Hematopoietic multipotent progenitor cell treated with erythropoietin and hydrocortisone succinate and interleukin-3 and kit ligand, for 8 days (in vitro differentiated cells): ENCODE measurements around the gene NUF2.
"Not testable (repeated sequence)": the region's sequence is repeated elsewhere in the genome, so short reads cannot be mapped to it uniquely, and the experiment has no call there.

Source experiments
- DNase-seq: peaks from one replicate; pipeline ENCODE4 v3.0.0-alpha.2; 2015

The NUF2 gene

DNA sequence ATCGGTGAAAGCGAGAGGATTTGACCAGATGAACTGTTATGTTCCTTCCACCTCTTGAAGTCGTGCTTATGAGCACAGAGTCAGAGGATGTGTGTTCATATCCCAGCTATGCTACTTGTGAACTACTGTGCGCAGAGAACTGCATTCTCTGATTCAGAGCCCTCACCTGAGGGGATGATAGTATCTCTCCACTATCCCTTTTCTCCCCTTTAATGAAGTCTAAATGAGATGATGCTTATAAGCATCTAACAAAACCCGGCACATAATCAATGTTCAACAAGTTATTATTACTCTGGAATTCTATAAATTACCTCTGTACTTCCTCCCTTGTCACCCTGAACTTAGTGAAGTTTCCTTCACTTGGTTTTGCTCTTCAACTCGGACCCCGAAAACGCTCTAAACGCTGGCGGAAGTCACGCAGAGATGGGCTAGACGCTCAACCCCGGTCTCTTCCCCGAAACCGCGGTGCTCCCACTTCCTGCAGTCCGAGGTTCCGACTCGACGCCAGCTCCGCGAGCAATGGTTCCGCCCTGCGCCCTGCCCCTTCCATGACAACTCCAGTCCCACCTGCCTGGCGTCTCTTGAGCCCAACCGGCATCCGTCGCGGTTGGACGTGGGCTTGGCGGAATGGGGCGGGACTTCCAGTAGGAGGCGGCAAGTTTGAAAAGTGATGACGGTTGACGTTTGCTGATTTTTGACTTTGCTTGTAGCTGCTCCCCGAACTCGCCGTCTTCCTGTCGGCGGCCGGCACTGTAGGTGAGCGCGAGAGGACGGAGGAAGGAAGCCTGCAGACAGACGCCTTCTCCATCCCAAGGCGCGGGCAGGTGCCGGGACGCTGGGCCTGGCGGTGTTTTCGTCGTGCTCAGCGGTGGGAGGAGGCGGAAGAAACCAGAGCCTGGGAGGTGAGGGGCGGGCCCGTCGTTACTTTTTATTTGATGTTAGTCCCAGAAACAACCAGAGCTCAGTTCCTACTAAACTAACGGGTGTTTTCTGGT lies at the start of gene NUF2:
TSS of gene NUF2 (plus strand) at position 644 of the 995 bp plus-strand sequence. CDS start 4,098 bp downstream, outside the sequence.
- DNase-seq, result peak; percentile 98

- DNase-seq, result no peak
These were observed 47.9 kb upstream of the NUF2 start for GRCh38 chr1:163273766-163274441.

DNA sequence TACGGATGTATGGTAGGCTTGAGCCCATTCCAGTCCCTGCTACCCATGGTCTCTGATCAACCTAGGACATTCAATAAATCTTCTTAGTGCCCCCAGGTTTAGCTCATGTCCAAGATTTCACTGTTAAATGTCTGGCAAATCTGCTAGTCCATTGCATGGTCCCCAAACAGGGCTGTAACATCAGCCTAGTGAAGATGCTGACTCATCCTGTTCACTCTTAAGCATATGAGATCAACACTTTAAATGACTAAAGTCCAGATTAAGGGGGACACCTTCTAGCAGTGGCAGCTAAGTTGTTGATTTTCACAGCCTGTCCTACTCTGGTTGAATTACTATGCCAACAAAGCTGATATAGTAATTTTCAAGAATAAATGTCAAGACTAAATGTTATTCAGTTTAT lies 46.5 kb upstream of the NUF2 start:
- DNase-seq, result peak; percentile 2

DNA sequence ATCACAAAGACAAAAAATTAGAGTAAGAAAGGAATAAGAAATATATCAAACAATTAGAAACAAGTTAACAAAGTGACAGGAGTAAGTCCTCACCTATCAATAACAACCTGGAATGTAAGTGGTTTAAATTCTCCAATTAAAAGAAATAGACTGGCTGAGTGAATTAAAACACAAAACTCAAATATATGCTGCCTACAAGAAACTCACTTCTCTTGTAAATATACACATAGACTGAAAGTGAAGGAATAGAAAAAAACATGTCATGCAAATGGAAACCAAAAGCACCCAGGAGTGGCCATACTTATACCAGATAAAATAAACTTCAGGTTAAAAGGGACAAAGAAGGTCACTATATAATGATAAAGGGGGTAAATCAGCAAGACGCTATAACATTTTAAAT lies 43.2 kb upstream of the NUF2 start:
- no peak for DNase-seq

DNA sequence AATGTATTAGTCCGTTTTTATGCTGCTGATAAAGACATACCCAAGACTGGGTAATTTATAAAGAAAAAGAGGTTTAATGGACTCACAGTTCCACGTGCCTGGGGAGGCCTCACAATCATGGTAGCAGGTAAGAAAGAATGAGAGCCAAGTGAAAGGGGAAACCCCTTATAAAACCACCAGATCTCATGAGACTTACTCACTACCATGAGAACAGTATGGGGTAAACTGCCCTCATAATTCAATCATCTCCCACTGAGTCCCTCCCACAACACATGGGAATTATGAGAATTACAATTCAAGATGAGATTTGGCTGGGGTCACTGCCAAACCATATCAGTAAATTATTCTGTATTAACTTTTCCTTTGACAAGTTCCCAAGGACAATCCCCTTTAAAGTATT lies 36.9 kb upstream of the NUF2 start:
- DNase-seq, result not testable (repeated sequence)

- DNase-seq, result no peak
These were observed 31.6 kb upstream of the NUF2 start for GRCh38 chr1:163290025-163290640.

DNA sequence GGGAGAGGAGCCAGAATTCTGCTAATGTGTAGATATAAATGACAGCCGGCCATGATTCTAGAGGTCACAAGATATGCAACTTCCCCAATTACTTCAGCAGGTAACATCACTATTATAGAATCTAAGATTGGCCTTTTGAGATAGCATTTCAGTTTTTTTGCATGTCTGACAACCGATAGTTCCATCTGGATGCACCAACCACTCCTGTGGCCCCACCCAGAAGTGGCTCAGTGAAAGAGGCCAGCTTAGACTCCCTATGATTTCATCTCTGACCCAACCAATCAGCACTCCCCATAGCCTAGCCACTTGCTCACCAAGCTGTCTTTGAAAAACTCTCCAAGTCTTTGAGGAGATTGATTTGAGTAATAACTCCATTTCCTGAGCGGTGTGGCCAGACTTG lies 30.3 kb upstream of the NUF2 start:
- no peak for DNase-seq

GRCh38 chr1:163292153-163292552 lies 29.6 kb upstream of the NUF2 start:
- DNase-seq, result not testable (repeated sequence)

DNA sequence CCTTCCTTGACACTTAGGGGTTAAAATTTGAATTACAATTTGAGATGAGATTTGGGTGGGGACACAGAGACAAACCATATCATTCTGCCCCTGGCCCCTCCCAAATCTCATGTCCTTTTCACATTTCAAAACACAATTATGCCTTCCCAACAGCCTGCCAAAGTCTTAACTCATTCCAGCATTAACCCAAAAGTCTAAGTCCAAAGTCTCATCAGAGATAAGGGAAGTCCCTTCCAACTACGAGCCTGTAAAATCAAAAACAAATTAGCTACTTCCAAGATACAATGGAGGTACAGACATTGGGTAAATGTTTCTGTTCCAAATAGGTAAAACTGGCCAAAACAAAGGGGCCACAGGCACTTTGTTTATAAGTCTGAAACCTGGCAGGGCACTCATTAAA lies 28.3 kb upstream of the NUF2 start:
- not testable (repeated sequence) for DNase-seq

DNA sequence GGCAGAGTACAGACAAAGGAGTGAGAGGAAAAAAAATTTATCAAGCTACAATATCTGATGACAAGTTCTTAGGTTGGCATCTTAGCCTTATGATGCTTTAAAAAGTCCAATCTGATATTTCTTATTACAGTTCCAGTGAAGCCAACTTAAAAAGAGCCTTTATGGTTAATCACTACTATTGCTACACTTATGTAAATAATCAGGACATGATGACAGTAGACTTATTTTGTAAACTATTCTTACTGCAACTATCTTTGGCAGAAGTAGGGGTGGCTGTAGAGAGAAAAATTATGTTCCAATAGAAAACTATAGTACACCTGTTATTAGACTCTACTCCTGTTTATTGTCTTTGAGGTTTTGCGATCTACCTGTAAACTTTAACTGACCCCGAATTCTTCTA lies 25.8 kb upstream of the NUF2 start:
- no peak for DNase-seq

DNA sequence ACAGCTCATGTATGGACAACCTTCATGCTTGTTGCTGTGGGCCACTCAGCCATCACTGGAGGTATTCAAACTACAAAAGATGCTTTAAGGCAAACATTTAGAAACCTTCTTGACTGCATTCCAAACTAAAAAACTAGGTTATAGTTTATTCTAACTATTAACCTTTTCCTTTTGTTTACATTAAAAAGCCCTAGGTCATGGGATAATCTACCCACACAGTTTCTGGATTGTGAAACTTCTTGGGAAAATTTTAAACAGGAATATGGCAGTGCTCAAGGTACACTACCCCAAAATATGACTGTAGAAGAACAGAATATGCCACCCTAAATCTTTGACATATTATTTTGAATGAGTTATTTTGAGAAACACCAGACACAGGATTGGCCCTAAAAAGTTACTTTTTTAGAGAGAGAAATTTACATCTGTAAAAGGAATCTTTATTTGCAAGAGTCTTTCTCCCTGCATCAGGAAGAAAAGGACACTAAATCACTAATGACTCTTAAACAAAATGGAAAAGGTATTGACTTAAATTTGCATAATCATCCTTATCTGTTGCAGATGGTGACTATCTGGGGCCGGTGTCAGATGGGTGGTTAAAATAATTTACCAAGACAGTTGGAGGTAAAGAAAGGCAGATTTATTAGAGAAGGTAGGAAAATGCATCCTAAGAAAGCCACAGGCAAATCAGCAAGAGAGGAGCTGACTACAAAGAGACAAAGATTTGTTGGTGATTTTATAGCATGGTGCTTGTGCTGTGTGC lies 25.1 kb upstream of the NUF2 start:
- no peak for DNase-seq

DNA sequence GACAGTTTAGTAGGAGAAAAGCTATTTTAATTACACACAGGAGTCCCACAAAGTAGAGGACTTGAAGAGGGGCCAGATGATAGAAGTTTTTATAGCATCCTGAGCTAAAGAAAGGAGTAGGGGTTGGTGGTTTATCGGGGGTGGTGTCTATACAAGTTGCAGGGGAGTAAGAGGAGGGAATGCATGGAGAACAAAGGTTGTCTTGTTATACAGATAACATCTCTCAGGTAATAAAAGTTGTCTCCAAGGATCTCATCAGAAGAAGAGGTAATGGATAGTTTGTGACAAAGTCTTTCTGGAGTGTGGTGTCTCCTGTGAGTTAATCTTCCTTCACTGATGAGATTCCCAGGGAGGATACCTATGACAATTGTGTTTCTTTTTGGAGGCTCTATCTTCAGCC lies 23.4 kb upstream of the NUF2 start:
- no peak for DNase-seq

DNA sequence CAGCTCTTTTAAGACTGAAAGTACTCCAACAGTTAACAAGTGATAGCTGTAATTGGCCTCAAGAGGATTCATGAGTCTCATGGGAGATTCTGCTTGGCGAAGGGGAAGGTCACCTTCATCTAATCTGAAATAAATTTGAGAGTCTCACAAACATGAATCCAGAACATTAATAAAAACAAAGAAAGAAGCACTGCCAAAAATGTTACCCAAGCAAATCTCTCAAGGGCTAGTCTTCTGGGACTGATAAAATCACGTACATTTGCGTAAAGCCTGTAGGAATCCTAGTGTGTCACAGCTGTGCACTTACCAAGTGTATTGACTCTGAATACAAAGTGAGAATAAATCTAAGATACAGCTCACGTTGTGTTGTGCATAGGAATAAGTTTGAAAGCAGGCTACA lies 21.2 kb upstream of the NUF2 start:
- DNase-seq, result no peak

DNA sequence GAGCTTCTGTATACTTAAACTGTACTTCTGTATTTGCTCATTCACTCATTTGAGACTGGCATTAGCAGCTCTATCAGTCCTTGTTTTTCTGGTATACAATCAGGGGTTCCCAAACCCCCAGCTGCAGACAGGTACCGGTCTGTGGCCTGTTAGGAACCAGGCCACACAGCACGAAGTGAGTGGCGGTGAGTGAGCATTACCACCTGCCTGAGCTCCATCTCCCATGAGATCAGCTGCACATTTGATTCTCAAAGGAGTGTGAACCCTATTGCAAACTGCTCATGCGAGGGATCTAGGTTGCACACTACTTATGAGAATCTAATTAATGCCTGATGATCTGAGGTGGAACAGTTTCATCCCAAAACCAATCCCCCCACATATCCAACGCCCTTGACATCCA lies 18.2 kb upstream of the NUF2 start:
- DNase-seq, result no peak

GRCh38 chr1:163305441-163305840 lies 16.3 kb upstream of the NUF2 start:
- no peak for DNase-seq

DNA sequence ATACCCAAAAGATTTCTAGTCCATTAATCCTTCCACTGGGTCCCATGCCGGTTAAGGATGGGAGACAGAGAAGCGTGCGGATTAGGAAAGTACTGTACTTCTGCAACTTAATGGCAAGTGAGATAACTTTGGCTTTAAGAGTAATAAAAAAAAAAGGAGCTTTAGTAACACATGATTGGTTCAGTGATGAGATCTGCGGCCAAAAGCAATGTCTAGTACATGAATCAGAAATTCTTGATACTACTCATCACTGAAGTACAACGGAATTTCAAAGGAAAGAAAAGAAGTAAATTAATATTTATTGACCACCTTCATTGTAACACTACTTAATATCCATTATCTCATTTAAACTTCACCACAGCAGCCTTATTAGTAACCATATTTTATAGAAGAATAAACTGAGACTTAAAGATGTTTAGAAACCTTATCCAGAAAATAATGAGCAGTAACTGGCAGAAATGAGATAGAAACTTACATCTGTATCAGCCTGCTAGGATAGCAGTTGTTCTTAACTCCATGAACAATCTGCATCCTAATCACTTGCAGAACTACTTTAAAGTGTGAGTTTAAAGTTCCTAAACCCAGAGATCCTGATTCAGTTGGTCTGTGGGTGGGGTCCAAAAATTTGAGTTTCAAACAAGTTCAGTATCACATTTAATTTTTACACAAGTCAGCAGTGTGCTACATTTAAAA lies 14.1 kb upstream of the NUF2 start:
- DNase-seq, result no peak

DNA sequence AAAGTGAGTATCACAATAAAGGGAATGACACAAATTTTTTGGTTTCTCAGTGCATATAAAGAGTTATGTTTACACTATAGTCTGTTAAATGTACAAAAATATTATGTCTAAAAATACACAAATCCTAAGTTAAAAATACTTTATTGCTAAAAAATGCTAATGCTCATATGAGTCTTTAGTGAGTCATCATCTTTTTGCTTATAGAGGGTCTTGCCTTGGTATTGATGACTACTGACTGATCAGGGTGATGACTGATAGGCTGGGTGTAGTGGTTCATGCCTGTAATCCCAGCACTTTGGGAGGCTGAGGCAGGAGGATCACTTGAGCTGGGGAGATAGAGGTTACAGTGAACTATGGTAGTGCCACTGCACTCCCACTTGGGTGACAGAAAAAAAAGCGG lies 12.9 kb upstream of the NUF2 start:
- no peak for DNase-seq

DNA sequence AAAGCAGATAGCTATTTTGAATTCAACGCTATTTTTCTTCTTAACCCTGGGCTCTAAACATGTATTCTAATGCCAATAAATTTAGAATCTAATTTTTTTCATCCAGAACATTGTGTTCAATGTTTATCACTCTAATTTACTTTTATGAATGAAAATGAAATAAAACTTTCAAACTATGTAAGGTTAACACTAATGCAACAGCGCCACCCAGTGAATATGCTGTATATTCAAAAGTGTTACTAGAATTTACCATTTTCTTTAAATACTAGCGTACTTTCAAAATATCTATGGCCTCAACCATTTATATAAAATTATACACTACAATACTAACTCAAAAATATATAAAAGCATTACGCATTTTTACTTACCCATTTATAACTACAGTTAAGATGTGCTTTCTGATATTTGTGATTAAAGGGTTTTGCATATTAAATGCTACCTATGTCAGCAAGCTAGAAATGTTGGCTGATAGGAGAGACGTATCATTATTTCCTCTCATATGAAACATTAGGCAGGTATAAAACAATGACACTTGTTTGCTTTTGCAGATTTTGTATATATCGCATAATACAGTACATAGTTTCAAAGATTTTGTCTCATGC lies 5.9 kb upstream of the NUF2 start:
- DNase-seq, result peak; percentile 67

DNA sequence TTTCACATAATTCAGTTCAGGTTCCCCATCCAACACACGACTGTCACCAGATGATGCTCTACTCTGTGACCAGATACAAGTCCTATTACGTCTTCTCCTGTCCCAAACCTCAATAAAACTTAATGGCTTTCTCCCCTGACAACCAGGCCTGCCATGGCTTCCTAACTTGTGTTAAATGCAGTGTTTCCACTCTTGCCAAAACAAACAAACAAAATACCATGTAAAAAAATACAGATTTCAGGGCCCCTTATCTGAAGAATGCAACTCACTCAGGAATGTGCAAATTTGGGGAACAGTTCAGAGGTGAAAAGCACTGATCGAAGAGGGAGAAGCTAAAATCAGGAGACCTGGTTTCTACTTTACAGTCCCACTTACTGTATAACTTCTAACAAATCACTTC lies 863 bp upstream of the NUF2 start:
- DNase-seq, result no peak

DNA sequence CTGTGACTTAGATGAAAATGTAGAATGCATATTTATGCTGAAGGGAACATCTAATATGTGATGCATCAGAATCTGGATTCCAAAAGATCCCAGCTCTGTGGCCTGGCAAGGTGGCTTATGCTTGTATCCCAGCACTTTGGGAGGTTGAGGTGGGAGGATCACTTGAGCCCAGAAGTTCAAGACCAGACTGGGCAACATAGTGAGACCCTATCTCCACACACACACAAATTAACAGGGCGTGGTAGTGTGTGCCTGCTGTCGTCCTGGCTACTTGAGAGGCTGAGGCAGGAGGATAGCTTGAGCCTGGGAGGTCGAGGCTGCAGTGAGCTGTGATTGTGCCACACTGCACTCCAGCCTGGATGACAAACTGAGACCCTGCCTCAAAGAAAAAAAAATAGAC lies 1.6 kb downstream of the NUF2 start:
- DNase-seq, result peak; percentile 6

GRCh38 chr1:163331116-163331515 lies 9.4 kb downstream of the NUF2 start:
- DNase-seq, result no peak

DNA sequence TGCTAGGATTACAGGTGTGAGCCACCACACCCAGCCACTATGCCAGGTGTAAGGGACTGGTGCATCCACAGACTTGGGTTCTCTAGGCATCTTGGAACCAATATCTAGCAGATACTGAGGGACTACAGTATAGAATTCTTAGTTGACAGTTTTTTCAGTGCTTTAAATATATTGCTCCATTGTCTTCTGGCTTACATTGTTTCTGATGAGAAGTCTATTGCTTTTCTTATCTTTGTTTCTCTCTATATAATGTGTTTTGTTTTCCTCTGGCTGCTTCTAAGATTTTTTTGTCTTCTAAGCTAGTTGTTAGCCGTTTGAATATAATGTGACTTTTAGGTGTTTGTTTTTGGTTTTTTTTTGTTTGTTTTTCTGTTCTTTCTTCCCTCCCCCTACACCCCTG lies 13.5 kb downstream of the NUF2 start:
- no peak for DNase-seq
